H1 (cell line): ENCODE measurements around the gene PEX26. TPM values are rescaled to one million over a fixed set of nuclear protein-coding genes. Genes with fewer than 3 reads are reported as not detected.

Source experiments
- ASH2L ChIP-seq: fragments of 200-600, 300-600 bp; sonication (generic); IDR thresholded peaks from one replicate; pipeline ENCODE4 v1.7.1; 2017; ENCODE audit warnings: low read length
- BACH1 ChIP-seq: IDR thresholded peaks from 2 replicates; pipeline ENCODE4 v1.6.1; 2012; ENCODE audit warnings: low read length, improper control_type of control experiment
- BRCA1 ChIP-seq: IDR thresholded peaks from 2 replicates; pipeline ENCODE4 v1.6.1; 2012; ENCODE audit warnings: low read depth, low read length, improper control_type of control experiment
- CBX5 ChIP-seq: fragments of 300-800, 300-1000 bp; sonication (generic); IDR thresholded peaks from 2 replicates; pipeline ENCODE4 v1.7.1; 2016; ENCODE audit warnings: antibody characterized with exemption, low read length, low read depth
- CBX8 ChIP-seq: fragments of 300-800, 300-1000 bp; sonication (generic); IDR thresholded peaks from 2 replicates; pipeline ENCODE4 v1.7.1; 2016; ENCODE audit warnings: low read depth, low read length, borderline replicate concordance
- CHD2 ChIP-seq: IDR thresholded peaks from 2 replicates; pipeline ENCODE4 v1.6.1; 2012; ENCODE audit warnings: low read length, improper control_type of control experiment
- CREB1 ChIP-seq: IDR thresholded peaks from 2 replicates; pipeline ENCODE4 v1.6.1; 2012; ENCODE audit warnings: inconsistent platforms
- CTBP2 ChIP-seq: IDR thresholded peaks from 2 replicates; pipeline ENCODE4 v1.7.0; 2011; ENCODE audit warnings: borderline replicate concordance, mild to moderate bottlenecking, moderate library complexity, mixed read lengths, low read length; ENCODE audit not compliant: insufficient read depth, insufficient read length
- KDM4A ChIP-seq: IDR thresholded peaks from one replicate; pipeline ENCODE4 v1.7.1; 2012; ENCODE audit warnings: low read depth, mild to moderate bottlenecking, moderate library complexity, low read length, inconsistent platforms; ENCODE audit not compliant: severe bottlenecking
- MAX ChIP-seq: IDR thresholded peaks from 2 replicates; pipeline ENCODE4 v1.6.1; 2012; ENCODE audit warnings: inconsistent platforms
- NRF1 ChIP-seq: IDR thresholded peaks from 2 replicates; pipeline ENCODE4 v1.6.1; 2011; ENCODE audit warnings: mild to moderate bottlenecking, low read depth, low read length, improper control_type of control experiment
- POLR2A ChIP-seq, 2 experiments: IDR thresholded peaks; 1 replicate in 1 of 2; 2 replicates in 1 of 2; pipeline ENCODE4 v1.6.1; 2011; ENCODE audit warnings: low read depth in 2 of 2, low read length in 2 of 2, mild to moderate bottlenecking in 2 of 2; ENCODE audit errors: control extremely low read depth in 1 of 2
- RAD21 ChIP-seq, 2 experiments: IDR thresholded peaks in 1 of 2; conservative IDR thresholded peaks in 1 of 2; 2 replicates each; pipeline ENCODE4 v1.6.1; 2011; ENCODE audit warnings: low read depth in 2 of 2, low read length in 2 of 2, improper control_type of control experiment in 1 of 2, inconsistent platforms in 1 of 2, mild to moderate bottlenecking in 1 of 2, moderate library complexity in 1 of 2
- RFX5 ChIP-seq: IDR thresholded peaks from 2 replicates; pipeline ENCODE4 v1.6.1; 2011; ENCODE audit warnings: low read depth, low read length, improper control_type of control experiment, borderline replicate concordance
- RXRA ChIP-seq: IDR thresholded peaks from 2 replicates; pipeline ENCODE4 v1.6.1; 2011; ENCODE audit warnings: low read depth, mild to moderate bottlenecking, low read length, moderate library complexity; ENCODE audit not compliant: insufficient read depth
- SIRT6 ChIP-seq: IDR thresholded peaks from one replicate; pipeline ENCODE4 v1.7.1; 2012; ENCODE audit warnings: low read length, inconsistent platforms
- SP1 ChIP-seq: IDR thresholded peaks from 2 replicates; pipeline ENCODE4 v1.6.1; 2011; ENCODE audit warnings: low read depth, low read length
- SP2 ChIP-seq: IDR thresholded peaks from 2 replicates; pipeline ENCODE4 v1.6.1; 2012; ENCODE audit warnings: mild to moderate bottlenecking, low read length, inconsistent platforms
- SRF ChIP-seq: IDR thresholded peaks from 2 replicates; pipeline ENCODE4 v1.6.1; 2011; ENCODE audit warnings: mild to moderate bottlenecking, low read depth, low read length, moderate library complexity
- SUZ12 ChIP-seq: fragments of 200-600 bp; sonication (generic); IDR thresholded peaks from 2 replicates; pipeline ENCODE4 v1.6.1; 2012; ENCODE audit warnings: mild to moderate bottlenecking, inconsistent platforms, low read length, moderate library complexity, mixed read lengths
- TAF1 ChIP-seq: IDR thresholded peaks from 2 replicates; pipeline ENCODE4 v1.6.1; 2011; ENCODE audit warnings: mild to moderate bottlenecking, low read depth, low read length
- TAF7 ChIP-seq: optimal IDR thresholded peaks from 2 replicates; pipeline ENCODE3; 2011; ENCODE audit warnings: low read depth, mild to moderate bottlenecking, inconsistent platforms, low read length, moderate library complexity, borderline replicate concordance
- TCF12 ChIP-seq: IDR thresholded peaks from 2 replicates; pipeline ENCODE4 v1.6.1; 2011; ENCODE audit warnings: low read depth, mild to moderate bottlenecking, low read length
- TEAD4 ChIP-seq: IDR thresholded peaks from 2 replicates; pipeline ENCODE4 v1.6.1; 2012; ENCODE audit warnings: low read depth, low read length, inconsistent platforms, mixed read lengths
- ZNF274 ChIP-seq: IDR thresholded peaks from 2 replicates; pipeline ENCODE4 v1.7.0; 2012; ENCODE audit warnings: low read length, borderline replicate concordance; ENCODE audit errors: extremely low read depth
- polyA plus RNA-seq, 7 experiments: library from polyadenylated mRNA; depleted of rRNA in 3 of 7; stranded (reverse) in 5 of 7; unstranded in 2 of 7; fragments of >200 nt in 5 of 7; fragments of 200-250 nt in 2 of 7; gene quantifications; 1 replicate in 5 of 7; 2 replicates in 1 of 7; 4 replicates in 1 of 7; pipeline versions ENCODE4 v1.2.1 to v1.2.3, GENCODE V29; 2011 to 2013; ENCODE audit warnings: missing spikeins in 2 of 7, mixed read lengths in 2 of 7
- total RNA-seq: library from RNA; stranded (reverse); fragmentation: NEBNext Ultra II Directional; extraction: Animal tissue kit (Norgen Biotek cat#: 25700); gene quantifications from 2 replicates; pipeline ENCODE4 v1.2.1, GENCODE V29; 2021
- TF ChIP-seq, protein P1 (sequence below): IDR thresholded peaks from 2 replicates; pipeline ENCODE4 v1.6.1; 2011; ENCODE audit warnings: low read length, improper control_type of control experiment

The PEX26 gene
- total and polyA plus RNA-seq, 2 of the 8 experiments (the other 6 are each of a cell fraction or from before 2014, with no cell fraction given) = 33.1 to 49.0 TPM

DNA sequence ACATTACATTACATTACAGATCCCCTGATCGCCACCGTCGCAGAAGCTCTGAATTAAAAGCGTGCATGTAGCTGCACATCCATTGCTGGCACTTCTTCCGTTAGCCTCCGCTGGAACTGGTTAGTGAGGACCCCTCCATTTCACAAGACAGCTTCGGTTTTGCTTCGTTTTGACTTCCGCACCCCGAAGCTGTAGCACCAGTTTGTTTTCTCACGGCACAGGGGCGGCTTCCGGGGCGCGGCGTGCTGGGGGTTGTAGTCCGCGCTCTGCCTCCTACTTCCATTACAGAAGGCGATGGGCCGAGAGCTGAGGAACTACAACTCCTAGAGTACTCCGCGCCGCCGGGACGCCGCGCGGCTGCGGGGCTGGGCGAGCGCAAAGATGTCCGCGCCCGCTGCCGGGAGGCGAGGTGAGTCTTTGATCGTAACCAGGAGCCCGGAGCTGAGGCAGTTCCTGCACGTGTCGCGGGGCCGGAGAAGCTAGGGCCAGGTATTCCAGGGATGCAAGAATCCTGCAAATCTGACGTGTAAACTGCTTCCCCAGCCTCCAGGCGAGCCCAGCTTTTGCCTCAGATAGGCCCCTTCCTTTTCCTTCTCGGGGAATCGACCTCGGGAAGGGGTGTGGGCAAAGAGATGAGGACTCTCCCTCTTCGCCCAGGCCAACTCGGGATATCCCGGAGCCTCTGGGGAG, at the start of gene PEX26 (continued):
- no peak for TF ChIP-seq RFX5
- peak; percentile 59 for TF ChIP-seq TAF7
- TF ChIP-seq MAX = peak; percentile 37
- no peak for TF ChIP-seq CHD2
- TF ChIP-seq RXRA = no peak
- TF ChIP-seq POLR2A (IDR thresholded peaks at IDR 0.05; ENCODE audit: control extremely low read depth in 1 of 2, low read depth in 2 of 2, low read length in 2 of 2) = peak in 1 of 2 experiments; percentile 79; a peak in 2 of 3 replicates
- TF ChIP-seq SP1 = no peak
- no peak for TF ChIP-seq RAD21 (IDR thresholded peaks at IDR 0.05 in 1 of 2, conservative IDR thresholded peaks at IDR 0.05 in 1 of 2; ENCODE audit: low read depth in 2 of 2, low read length in 2 of 2)
- TF ChIP-seq ZNF274 = no peak
- TF ChIP-seq CREB1 = peak; percentile 43
- TF ChIP-seq TEAD4 = no peak
- TF ChIP-seq SIRT6 = no peak
- TF ChIP-seq NRF1 = no peak
- no peak for TF ChIP-seq TCF12
- TF ChIP-seq CTBP2 = no peak
- TF ChIP-seq BRCA1 = no peak
- peak; percentile 34 for TF ChIP-seq ASH2L
- TF ChIP-seq SRF = no peak
- TF ChIP-seq, protein P1, sequence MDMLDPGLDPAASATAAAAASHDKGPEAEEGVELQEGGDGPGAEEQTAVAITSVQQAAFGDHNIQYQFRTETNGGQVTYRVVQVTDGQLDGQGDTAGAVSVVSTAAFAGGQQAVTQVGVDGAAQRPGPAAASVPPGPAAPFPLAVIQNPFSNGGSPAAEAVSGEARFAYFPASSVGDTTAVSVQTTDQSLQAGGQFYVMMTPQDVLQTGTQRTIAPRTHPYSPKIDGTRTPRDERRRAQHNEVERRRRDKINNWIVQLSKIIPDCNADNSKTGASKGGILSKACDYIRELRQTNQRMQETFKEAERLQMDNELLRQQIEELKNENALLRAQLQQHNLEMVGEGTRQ = no peak
- TF ChIP-seq CBX5 = no peak
- TF ChIP-seq BACH1 = no peak
- TF ChIP-seq SUZ12 = no peak
- no peak for TF ChIP-seq SP2
- TF ChIP-seq TAF1 = peak; percentile 82
- no peak for TF ChIP-seq CBX8
- peak; percentile 61 for TF ChIP-seq KDM4A
